ENCODE measurements around the gene MFSD2A.

The MFSD2A gene

GRCh38 chr1:39926343-39926793, 28.6 kb upstream of the MFSD2A start:
- Histone ChIP-seq H3K27me3 (ENCODE audit: control insufficient read depth, insufficient read depth, low read length) (no peaks in the 10 kb centered on the region), H3K4me1 (ENCODE audit: control insufficient read depth, low read depth, low read length) (peaks cover 14% of the 10 kb centered on the region), H3K9ac (ENCODE audit: low read length) (no peak overlapping the region), H3K27ac (ENCODE audit: low read length) (no peak overlapping the region), H3K4me3 (ENCODE audit: low read length) (no peak overlapping the region), H3K9me3 (ENCODE audit: control insufficient read depth, low read depth, low read length) (no peaks in the 10 kb centered on the region), H3K36me3 (ENCODE audit: control insufficient read depth, low read depth, low read length) (no peaks in the 10 kb centered on the region)

DNA sequence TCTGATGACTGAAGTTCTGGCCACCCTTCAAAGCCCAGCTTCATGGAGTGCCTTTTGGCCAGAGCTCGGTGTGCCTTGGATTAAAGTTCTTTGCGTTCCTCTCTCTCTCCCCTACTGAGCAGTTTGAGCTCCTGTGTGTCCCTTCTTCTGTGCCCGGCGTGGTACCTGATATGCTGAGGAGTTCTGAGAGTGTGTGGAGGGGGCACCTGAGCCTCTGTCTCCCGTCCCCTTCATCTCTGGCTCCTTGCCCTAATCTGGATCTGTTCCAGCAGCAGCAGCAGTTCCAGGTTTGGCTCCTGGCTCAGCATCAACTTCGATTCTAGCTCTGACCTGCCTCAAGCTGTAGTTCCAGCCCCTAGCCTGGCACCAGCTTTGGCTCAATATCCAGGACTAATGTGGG, 28.1 kb upstream of the MFSD2A start:
- no peak overlapping the region for H3K4me3 ChIP-seq (ENCODE audit: low read length)
- H3K9me3 ChIP-seq (ENCODE audit: control insufficient read depth, low read depth, low read length) = no peaks in the 10 kb centered on the region
- H3K9ac ChIP-seq (ENCODE audit: low read length) = no peak overlapping the region
- H3K27me3 ChIP-seq (ENCODE audit: control insufficient read depth, insufficient read depth, low read length) = no peaks in the 10 kb centered on the region
- no peaks in the 10 kb centered on the region for H3K36me3 ChIP-seq (ENCODE audit: control insufficient read depth, low read depth, low read length)
- H3K4me1 ChIP-seq (ENCODE audit: control insufficient read depth, low read depth, low read length) = peaks cover 10% of the 10 kb centered on the region
- no peak overlapping the region for H3K27ac ChIP-seq (ENCODE audit: low read length)

DNA sequence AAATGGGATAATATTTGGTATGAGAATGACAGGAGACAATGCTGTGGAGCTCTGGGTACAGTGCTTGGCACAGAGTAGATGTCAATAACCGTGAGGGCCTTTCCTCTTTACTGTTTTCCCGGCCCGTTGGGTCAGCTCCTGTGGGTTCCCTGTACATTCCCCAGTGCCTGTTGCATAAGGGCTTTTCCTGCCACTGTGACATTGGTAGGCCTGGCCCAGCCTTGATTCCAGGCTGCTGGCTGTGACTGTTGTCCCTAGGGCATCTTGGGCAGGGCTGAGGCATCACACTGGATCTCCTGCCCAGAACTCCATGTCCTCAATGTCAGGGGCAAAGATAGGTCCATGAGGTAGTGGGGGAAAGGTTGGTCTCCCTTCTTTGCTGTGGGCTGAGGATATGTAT, 27.4 kb upstream of the MFSD2A start:
- Histone ChIP-seq H3K27me3 (ENCODE audit: control insufficient read depth, insufficient read depth, low read length) (no peaks in the 10 kb centered on the region), H3K4me3 (ENCODE audit: low read length) (no peak overlapping the region), H3K9me3 (ENCODE audit: control insufficient read depth, low read depth, low read length) (no peaks in the 10 kb centered on the region), H3K9ac (ENCODE audit: low read length) (no peak overlapping the region), H3K4me1 (ENCODE audit: control insufficient read depth, low read depth, low read length) (peaks cover 5% of the 10 kb centered on the region), H3K27ac (ENCODE audit: low read length) (no peak overlapping the region), H3K36me3 (ENCODE audit: control insufficient read depth, low read depth, low read length) (no peaks in the 10 kb centered on the region)

DNA sequence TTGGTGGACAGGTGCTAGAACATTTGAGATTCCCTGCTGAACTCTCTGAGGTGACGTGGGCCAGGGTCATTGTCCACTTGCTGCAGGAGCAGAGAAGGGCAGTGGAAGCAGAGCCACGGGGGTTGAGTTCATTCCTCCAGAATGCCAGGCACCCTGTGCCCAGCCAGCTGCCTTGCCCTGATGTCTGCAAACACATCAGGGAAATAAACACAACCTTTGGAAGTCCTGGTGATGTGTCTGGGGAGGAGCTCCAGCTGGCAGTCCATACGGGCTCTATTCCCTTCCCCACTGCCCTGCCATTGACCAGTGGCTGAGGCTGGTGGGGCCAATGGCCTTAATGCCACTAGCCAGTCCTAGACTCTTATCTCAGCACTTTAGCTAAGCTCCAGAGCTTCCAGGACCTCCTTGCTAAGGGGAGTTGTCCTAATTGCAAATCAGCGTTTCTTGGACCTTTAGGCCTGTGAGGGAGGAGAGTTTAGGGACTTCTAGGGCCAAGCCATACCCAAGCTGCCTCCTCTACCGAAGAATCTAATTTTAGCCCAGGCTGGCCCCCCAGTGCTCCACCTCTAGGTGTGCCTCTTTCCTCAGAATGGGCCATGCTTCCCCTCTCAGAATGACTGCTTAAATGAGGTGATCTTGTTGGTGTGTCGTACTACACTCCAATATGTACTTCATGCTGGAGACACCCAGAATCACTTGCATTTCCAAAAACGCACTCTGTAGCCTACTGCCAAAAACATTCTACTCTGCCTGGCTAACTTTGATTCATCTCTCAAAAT, 25.9 kb upstream of the MFSD2A start:
- H3K27me3 ChIP-seq (ENCODE audit: control insufficient read depth, insufficient read depth, low read length) = no peaks in the 10 kb centered on the region
- H3K4me3 ChIP-seq (ENCODE audit: low read length) = no peak overlapping the region
- H3K27ac ChIP-seq (ENCODE audit: low read length) = no peak overlapping the region
- peaks cover 5% of the 10 kb centered on the region for H3K4me1 ChIP-seq (ENCODE audit: control insufficient read depth, low read depth, low read length)
- no peaks in the 10 kb centered on the region for H3K36me3 ChIP-seq (ENCODE audit: control insufficient read depth, low read depth, low read length)
- no peak overlapping the region for H3K9ac ChIP-seq (ENCODE audit: low read length)
- no peaks in the 10 kb centered on the region for H3K9me3 ChIP-seq (ENCODE audit: control insufficient read depth, low read depth, low read length)

GRCh38 chr1:39933956-39934941, 20.7 kb upstream of the MFSD2A start:
- Histone ChIP-seq H3K4me3 (ENCODE audit: low read length) (no peak overlapping the region), H3K9ac (ENCODE audit: low read length) (no peak overlapping the region)

DNA sequence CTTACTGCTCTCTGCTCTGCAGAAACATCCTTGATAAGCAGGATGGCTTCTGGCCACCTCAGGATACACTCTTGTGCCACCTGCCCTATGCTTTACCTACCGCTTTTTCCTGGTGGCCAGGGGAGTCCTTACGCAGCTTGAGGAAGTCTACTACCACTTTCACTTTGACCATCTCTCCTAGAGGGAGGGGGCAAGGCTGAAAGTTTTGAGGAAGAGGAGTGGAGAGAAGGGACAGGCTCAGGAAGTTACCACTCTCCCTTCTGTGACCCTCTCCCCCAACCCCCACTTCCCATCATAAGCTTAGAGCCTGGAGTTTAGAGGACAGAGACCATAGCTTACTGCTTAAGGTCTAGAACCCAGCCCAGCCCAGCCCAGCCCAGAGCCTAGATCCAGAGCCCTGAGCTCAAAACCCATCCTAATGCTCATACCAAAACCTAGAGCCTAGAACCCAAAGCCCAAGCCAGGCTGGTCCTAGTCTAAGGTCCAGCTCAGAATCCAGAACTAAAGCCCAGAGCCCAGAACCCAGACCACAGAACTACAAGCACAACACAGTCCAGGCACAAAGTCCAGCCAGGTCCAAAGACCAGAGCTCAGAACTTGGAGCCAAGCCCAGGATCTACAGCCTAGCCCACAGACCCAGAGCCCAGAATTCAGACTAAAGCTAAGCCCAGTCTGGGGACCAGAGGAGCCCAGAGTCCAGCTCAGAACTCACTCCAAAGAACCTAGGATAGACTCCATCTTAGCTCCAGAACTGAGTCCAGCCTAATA, 18.0 kb upstream of the MFSD2A start:
- no peaks in the 10 kb centered on the region for H3K27me3 ChIP-seq (ENCODE audit: control insufficient read depth, insufficient read depth, low read length)

More at GRCh38 chr1:39933956-39934941, 20.7 kb upstream of the MFSD2A start:
- no peak overlapping the region for H3K27ac ChIP-seq (ENCODE audit: low read length)
- no peaks in the 10 kb centered on the region for H3K36me3 ChIP-seq (ENCODE audit: control insufficient read depth, low read depth, low read length)
- H3K4me1 ChIP-seq (ENCODE audit: control insufficient read depth, low read depth, low read length) = no peaks in the 10 kb centered on the region
- no peaks in the 10 kb centered on the region for H3K9me3 ChIP-seq (ENCODE audit: control insufficient read depth, low read depth, low read length)
- no peaks in the 10 kb centered on the region for H3K27me3 ChIP-seq (ENCODE audit: control insufficient read depth, insufficient read depth, low read length)

DNA sequence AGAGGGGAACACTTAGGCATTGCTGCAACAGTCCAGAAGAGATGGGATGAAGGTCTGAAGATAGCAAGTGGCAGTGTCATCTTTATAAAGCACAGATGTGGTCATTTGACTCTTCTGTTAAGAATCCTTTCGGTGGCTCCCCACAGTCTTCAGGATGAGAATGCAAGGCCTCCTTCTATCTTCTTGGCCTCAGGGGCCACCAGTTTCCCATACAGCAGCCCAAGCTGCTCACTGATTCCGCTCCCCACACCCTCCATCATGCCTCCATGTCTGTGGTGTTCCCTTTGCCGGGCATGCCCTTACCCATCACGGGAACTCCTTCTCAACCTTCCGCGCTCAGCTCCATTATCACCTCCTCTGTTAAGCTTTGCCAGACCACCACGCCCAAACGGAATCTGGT, 16.1 kb upstream of the MFSD2A start:
- no peak overlapping the region for H3K9ac ChIP-seq (ENCODE audit: low read length)

More for the DNA sequence above, 18.0 kb upstream of the MFSD2A start:
- no peaks in the 10 kb centered on the region for H3K4me1 ChIP-seq (ENCODE audit: control insufficient read depth, low read depth, low read length)
- no peak overlapping the region for H3K4me3 ChIP-seq (ENCODE audit: low read length)
- H3K27ac ChIP-seq (ENCODE audit: low read length) = no peak overlapping the region
- no peak overlapping the region for H3K9ac ChIP-seq (ENCODE audit: low read length)
- no peaks in the 10 kb centered on the region for H3K9me3 ChIP-seq (ENCODE audit: control insufficient read depth, low read depth, low read length)
- H3K36me3 ChIP-seq (ENCODE audit: control insufficient read depth, low read depth, low read length) = no peaks in the 10 kb centered on the region

DNA sequence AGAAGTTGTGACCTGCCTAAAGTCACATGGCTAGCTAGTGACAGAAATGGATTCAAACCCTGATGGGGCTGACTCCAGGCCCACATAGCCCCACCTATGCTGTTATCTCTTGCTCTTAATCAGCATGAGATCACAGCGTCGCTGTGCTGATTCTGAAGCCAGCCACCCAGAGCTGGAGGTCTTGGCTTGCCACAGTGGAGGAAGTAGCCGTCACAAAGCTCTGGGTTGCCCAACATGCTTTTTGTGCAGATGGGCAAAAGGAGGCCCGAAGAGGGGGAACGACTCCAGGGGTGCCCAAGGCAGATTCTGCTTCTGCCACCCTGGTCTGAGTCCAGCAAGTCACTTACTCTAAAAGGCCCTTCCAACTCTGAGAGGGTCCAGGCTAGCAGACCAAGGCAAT, 14.7 kb upstream of the MFSD2A start:
- H3K9me3 ChIP-seq (ENCODE audit: control insufficient read depth, low read depth, low read length) = no peaks in the 10 kb centered on the region
- H3K27ac ChIP-seq (ENCODE audit: low read length) = no peak overlapping the region
- no peaks in the 10 kb centered on the region for H3K27me3 ChIP-seq (ENCODE audit: control insufficient read depth, insufficient read depth, low read length)
- no peaks in the 10 kb centered on the region for H3K36me3 ChIP-seq (ENCODE audit: control insufficient read depth, low read depth, low read length)
- no peaks in the 10 kb centered on the region for H3K4me1 ChIP-seq (ENCODE audit: control insufficient read depth, low read depth, low read length)
- no peak overlapping the region for H3K4me3 ChIP-seq (ENCODE audit: low read length)
- H3K9ac ChIP-seq (ENCODE audit: low read length) = no peak overlapping the region

More for the DNA sequence above, 16.1 kb upstream of the MFSD2A start:
- no peak overlapping the region for H3K27ac ChIP-seq (ENCODE audit: low read length)
- H3K4me3 ChIP-seq (ENCODE audit: low read length) = no peak overlapping the region
- no peaks in the 10 kb centered on the region for H3K4me1 ChIP-seq (ENCODE audit: control insufficient read depth, low read depth, low read length)
- H3K27me3 ChIP-seq (ENCODE audit: control insufficient read depth, insufficient read depth, low read length) = no peaks in the 10 kb centered on the region
- H3K36me3 ChIP-seq (ENCODE audit: control insufficient read depth, low read depth, low read length) = no peaks in the 10 kb centered on the region
- H3K9me3 ChIP-seq (ENCODE audit: control insufficient read depth, low read depth, low read length) = no peaks in the 10 kb centered on the region

GRCh38 chr1:39940980-39941871, 13.7 kb upstream of the MFSD2A start:
- Histone ChIP-seq H3K9ac (ENCODE audit: low read length) (no peak overlapping the region), H3K27ac (ENCODE audit: low read length) (no peak overlapping the region), H3K4me1 (ENCODE audit: control insufficient read depth, low read depth, low read length) (no peaks in the 10 kb centered on the region), H3K9me3 (ENCODE audit: control insufficient read depth, low read depth, low read length) (no peaks in the 10 kb centered on the region), H3K27me3 (ENCODE audit: control insufficient read depth, insufficient read depth, low read length) (no peaks in the 10 kb centered on the region), H3K36me3 (ENCODE audit: control insufficient read depth, low read depth, low read length) (no peaks in the 10 kb centered on the region), H3K4me3 (ENCODE audit: low read length) (no peak overlapping the region)

DNA sequence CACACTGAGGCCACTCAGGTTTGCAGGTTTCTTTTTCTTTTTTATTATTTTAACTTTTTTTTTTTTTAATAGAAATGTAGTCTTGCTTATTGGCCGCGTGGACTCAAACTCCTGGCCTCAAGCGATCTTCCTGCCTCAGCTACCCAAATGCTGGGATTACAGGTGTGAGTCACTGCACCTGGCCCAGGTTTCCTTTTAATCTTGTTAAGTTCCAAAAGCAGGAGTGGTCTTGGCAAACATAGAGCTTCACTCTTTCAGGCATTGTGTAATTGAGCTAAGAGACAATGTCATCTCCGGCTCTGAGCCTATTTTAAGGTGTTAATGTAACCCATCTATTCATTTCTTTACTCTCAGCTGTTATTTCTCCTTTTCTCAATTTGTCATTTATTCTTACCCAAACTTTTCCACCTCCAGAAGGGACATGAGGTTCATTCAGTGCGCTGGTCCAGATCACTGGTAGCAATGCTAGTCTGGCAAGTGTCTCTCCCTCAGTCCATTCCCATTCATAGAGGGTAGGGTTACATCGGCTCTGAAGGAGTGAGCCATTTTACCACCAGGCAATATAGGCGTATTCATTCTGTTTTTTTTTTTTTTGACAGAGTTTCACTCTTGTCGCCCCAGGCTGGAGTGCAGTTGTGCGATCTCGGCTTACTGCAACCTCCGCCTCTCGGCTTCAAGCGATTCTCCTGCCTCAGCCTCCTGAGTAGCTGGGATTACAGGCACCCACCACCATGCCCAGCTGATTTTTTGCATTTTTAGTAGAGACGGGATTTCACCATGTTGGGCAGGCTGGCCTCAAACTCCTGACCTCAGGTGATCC, 11.3 kb upstream of the MFSD2A start:
- no peaks in the 10 kb centered on the region for H3K27me3 ChIP-seq (ENCODE audit: control insufficient read depth, insufficient read depth, low read length)
- no peaks in the 10 kb centered on the region for H3K9me3 ChIP-seq (ENCODE audit: control insufficient read depth, low read depth, low read length)
- no peak overlapping the region for H3K4me3 ChIP-seq (ENCODE audit: low read length)
- H3K36me3 ChIP-seq (ENCODE audit: control insufficient read depth, low read depth, low read length) = no peaks in the 10 kb centered on the region
- H3K27ac ChIP-seq (ENCODE audit: low read length) = no peak overlapping the region
- H3K4me1 ChIP-seq (ENCODE audit: control insufficient read depth, low read depth, low read length) = no peaks in the 10 kb centered on the region
- H3K9ac ChIP-seq (ENCODE audit: low read length) = no peak overlapping the region

Measured in iPS-18a (cell line).